ENCODE measurements around the gene RANBP3L.

The RANBP3L gene

DNA sequence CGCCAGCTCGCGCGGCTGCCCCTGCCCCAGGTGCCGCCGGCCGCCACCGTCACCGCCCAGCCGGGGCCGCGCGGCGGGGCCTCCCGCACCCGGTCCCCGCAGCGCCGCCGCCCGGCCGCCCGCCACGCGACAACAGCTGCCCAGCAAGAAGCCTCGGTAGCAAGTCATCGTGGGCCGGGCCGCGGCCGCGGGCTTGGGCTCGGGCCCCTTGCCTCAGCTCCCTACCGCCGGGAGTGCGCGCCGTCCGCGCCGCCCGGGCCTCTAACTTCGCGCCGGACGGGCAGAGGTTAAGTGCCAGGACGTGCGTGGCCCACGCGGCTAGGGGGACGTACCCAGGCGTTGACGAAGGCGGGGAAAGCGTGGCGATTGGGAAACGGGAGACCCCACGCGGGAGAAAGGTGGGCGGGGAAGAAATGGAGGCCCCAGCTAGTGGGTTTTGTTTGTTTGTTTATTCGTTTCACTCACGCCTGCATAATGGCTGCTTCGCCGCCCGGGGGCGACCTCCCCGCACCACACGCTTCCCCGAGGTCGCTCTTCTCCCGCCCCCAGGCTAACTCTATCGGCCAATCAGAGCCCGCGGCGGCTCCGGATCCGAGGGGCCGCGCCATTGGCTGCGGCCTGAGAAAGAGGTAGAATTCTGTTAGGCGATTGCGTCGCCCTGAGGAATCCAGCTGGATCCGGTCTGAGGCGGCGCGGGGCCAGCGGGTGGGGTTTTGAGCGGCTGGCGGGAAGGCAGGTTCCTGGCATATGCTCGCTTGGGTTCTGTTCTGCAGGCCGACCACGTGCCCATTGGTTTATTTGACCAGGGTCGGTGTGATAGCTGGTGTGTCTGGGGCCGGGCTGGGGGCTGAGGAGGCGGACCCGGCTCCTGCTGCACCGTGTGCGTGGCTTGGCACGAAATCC, 59.8 kb downstream of the RANBP3L start, which contains the start of gene NADK2:
NADK2 (minus strand) TSS at position 295 of the 903 bp plus-strand sequence; CDS start at position 168, 127 bp downstream.
- peak; percentile 93 for DNase-seq

DNA sequence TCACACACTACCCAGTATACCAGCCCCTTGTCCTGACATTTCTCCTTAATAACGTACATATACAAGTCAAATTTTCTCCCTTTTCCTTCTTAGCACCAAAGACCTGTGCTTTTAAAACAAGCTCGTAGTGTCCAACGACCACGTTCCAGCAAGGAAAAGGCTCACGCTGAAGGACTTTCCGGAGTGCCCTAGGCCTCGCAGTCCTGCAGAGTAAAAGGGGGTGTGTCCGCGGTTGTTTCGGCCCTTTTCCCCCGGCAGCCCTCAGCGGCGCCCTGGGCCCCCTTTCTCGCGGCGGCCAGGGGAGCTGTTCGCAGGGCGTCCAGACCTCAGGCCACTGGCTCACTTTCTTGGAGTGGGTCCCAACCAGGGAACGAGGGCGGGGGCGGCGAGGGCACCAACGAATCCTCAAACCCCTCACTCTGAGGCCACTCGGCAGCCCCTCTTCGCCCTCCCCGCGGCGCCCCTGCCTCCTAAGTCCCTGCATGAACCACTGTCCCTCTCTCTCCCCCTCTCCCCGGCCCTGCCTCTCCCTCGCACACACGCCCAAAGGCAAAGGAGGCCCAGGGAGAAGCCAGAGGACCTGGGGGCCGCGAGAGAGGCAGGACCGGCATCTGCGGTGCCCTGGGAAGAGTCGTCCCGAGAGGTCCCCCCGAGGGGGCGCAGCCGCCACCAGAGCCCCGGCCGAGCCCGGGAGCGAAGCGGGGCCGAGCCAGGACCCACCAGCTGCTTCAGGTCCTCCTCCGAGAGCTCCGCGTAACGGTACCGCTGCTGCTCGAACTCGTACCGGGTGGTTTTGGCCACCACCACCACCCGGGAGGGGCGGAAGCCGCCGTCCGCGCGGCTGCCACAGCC, 60.7 kb downstream of the RANBP3L start:
- peak; percentile 20 for DNase-seq

DNA sequence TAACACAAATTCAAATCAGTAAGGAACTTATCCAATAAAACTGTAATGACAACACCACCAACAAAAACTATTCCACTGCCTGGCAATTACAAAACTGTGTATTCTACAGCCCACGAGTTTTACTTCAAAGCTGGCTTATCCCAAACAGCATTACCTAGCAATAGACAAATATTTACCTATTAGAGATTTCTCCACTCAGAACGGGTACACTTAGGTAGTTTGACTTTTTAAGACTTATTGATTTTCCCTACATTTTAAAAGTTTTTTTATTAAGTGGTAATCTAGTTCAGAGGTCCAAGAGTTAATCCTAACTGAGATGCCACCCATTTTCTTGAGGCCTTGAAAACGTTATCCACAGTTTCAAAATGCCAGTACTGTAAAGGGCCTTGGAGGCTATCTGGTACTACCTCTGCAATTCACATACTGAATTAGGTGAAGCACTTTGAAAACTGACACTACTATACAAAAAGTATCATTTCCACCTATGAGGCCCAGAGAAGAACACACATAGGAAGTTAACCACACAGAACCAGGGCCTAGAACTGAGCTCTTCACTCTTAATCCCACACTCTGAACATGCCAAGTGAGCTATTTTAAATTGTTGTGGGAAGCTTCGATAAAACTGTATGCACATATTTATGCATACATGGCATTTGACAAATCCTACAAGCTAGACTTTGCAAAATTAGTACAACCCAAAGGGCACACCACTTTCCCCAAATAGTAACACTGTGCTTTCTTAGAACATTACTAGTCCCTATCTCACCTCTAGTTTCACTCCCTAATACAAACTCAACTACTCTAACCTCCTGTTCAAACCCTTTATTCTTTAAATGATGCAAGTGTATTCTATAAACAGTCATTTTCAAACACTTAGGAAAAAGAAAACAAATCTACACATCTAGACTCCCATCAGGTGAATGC, 62.1 kb downstream of the RANBP3L start:
- no peak for DNase-seq

DNA sequence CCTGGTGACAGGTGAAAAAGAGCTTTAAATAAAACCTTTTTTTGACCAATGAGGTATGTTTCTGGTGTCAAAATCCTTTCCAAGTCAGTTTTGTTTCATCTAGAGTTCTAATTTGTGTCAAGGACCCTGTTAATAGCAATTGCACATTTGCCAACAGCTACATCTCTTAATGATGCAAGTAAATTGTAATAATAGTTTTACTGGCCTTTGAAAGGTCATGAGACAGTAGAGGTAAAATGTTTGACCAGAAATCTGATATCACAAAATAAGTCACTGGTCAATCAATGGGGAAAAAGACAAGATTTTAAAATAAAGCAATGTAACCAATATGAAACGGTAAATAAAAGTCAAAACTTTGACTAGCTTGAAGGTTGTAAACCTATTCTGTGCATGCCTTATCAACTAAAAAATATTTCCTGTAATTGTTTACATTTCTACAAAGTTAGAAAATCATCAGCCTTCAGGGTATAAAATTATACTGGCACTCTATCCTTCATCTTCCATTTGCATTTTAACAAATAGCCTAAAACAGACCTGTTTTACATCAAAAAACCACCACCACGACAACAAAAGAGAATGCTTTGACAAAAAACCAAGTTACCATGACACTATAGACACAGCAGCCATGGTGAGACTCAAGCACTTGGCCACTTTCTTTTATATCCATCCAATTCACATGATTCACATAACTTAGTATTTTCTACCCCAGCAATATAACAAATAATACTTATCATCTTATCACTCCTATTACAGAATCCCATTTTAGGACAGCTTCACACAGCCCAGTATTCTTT, 63.0 kb downstream of the RANBP3L start:
- no peak for DNase-seq

DNA sequence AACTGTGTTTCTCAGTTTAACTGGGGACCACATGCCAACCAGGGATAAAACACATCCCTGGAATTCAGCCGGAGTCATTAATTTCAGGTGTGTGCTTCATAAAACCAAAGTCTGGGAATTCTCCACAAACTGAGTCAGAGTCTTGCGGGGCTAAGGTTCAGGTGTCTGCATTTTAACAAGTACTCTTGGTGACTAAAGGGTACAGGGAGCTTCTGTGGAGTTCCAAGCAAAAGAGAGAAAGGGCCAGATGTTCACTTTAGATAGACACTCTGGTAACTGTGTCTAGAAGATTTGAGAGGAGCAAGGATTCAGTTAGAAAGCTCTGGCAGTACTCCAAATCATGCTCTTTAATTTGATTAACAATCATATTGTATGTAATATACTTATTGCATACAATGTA, 64.0 kb downstream of the RANBP3L start:
- DNase-seq: no peak

DNA sequence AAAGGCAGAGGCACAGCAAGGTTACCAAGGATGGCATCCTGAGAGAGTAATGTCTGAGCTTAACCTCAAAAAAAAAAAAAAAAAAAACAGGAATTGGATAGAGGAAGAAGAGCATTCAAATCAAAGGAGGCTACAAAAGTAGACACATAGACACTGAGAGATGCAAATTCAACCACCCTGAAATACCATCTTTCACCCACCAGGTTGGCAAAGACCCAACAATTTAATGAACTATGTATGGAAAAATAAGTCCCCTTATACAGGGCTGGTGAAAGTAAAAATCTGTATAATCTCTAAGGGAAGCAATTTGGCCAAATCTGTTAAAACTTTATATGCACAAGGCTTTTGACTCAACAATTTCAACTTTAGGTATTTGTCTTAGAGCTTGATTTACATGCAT, 64.9 kb downstream of the RANBP3L start:
- DNase-seq: no peak

DNA sequence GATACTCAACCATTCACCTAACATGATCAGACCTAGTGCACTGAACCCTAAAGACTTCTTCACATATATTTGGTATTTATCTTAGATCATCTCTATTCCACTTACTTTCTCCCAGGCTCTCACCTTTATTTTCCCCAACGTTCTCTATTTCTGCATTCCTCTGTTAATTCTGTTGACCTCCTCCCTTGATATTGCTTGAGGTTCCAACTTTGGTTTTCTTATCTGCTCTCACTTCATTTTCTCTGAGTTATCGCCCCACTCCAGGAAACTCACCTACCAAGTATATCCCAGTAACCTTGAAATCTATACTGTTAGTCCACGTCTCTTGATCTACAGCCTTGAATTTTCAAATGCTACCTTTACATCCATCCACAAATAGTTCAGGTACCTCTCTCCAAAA, 69.2 kb downstream of the RANBP3L start:
- DNase-seq: no peak

DNA sequence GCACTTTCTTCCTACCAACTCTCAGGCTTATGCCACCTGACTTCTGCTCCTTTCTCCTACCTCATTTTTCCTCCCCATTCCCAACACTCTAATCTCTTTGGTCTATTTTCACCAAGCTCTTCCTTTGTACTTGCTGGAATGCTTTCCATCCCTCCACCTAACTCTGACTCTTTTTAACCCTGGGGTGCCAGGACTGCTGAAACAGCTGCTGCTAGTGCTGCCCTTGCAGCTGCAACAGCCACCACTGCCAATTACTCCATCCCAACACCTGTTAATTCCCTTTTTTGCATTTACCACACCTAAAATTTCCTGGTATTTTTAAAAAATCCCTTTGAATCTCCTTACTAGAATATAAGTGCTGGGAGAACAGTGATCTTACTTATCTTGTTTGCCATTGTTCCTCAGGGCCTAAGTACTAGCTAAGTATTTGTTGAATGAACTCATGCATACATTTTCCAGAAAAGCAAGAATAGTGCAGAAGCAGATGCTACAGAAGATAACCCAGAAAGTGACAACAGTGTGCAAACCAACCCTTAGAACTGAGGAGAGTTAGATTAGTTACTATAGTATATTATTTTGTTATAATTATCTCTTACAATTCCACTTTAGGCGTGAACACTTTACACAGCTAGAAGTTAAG, 71.4 kb downstream of the RANBP3L start:
- no peak for DNase-seq

DNA sequence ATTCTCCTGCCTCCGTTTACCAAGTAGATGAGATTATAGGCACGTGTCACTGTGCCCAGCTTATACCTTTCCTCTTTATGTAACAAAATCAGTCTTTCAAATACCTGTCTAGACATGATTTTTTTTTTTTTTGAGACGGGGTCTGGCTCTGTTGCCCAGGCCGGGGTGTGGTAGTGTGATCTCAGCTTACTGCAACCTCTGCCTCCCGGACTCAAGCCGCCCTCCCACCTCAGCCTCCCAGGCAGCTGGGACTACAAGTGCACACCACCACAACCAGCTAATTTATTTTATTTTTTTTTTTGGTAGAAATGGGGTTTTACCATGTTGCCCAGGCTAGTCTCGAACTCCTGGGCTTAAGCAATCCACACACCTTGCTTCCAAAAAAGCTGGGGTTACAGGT, 73.2 kb downstream of the RANBP3L start:
- no peak for DNase-seq

DNA sequence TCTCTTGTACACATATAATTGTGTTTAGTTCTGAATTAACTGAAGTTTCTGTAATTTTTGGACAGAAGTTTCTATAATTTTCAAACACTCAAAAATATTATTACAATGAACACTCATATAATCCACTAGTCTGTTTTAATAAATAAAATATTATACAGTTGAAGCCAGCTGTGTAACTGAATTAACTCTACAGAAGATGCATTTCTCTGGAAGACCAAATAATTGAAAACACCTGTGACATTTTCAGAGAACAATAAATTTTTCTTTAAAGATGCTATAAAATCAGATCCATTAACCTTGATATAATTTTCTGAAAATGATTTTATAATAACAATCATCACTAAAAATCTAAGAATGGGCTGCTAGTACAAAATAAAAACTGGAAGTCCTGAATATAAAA, 74.7 kb downstream of the RANBP3L start:
- DNase-seq: no peak

DNA sequence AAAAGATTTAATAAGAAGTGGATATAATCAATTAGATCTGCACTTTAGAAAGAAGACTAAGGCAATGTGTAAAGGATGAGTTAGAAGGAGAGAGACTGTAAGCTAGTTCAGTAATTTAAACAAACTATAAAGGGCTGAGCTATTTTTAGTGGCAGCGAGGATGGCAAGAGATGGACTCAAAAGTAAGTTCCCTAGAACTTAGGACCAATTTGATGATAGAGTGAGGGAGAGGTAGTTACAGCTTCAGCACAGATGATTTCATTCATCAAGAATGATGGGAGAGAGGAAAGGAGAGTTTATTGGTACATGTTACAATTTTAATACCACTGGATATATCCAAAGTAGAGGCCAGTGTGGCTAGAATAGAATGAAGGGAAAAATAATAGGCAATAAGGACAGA, 79.1 kb downstream of the RANBP3L start:
- no peak for DNase-seq

DNA sequence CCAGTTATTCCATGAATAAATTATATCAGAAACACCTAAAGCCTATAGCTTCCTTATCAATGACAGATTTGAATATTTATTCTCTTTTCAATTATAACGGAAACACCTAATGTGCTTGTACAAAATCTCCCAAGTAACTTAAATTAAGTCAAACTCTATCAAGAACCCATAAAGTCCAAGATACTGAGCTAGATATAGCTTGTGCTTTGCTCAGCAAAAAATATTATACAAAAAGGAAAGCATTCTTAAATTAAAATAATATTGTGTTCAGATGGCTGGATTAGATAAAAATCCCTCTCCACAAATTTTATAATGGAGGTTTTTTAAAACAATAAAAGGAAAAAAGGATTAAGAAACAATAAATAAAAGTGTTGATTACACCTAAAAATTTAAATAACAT, 83.7 kb downstream of the RANBP3L start:
- no peak for DNase-seq

DNA sequence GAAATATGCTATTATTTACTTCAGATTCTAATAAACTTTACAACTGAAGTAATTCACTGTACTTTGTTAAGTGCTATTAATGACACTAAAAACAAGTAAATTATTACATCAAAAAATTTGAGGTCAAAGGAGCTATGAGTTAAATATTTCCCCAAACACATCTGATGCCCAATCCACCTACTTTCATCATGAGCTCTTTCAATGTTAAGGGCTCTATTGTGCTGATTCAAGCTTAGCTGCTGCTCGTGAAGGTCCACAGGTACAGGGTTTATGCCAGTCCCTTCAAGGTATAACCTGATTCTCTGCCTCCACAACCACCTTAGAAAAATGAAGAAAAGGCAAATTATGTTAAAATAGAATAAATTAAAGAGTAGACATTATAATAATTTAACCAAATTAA, 84.1 kb downstream of the RANBP3L start:
- DNase-seq: no peak

DNA sequence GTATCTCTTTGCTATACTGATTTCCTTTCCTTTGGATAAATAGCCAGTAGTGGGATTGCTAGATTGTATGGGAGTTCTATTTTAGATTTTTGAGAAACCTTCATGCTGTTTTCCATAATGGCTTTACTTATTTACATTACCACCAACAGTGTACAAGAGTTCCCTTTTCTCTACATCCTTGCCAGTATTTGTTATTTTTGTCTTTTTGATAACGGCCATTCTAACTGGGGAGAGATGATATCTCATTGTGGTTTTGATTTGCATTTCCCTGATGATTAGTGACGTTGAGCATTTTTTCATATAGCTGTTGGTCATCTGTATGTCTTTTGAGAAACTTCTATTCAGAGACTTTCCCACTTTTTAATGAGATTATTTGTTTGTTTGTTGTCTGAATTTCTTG, 85.8 kb downstream of the RANBP3L start:
- DNase-seq: no peak

DNA sequence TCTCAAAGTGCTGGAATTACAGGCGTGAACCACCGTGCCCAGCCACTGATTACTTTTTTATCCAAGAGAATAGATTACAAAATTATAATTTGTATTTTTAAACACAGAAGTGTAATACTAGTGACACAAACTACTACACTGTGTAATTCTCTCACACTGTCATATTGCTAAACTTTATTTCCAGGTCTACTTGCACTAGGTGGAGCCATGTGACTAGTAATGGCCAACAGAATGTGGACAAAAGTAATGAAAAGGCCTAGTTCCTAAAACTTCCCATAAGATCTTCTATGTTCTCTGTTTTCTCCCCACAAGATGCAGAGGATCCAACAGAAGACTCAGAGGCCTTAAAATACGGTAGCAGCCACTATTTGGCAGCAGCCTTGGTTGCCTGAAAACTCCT, 87.3 kb downstream of the RANBP3L start:
- no peak for DNase-seq

DNA sequence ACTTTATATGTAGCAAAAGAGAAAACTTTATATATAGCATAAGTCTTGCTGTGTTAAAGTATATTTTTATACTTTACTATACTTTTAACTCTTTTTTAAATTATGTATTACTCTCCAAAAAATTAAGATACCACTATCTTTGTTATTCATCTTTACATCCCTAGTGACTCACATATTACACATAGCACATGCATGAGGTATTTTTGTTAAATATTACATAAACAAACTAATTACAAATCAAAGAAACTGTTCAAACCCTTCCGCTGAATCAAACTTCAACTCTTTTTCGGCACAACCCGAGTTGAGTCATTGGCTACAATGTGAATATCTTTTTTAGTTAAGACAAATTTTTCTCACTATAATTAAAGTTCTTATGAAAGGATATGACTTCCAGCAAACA, 92.0 kb downstream of the RANBP3L start:
- no peak for DNase-seq

DNA sequence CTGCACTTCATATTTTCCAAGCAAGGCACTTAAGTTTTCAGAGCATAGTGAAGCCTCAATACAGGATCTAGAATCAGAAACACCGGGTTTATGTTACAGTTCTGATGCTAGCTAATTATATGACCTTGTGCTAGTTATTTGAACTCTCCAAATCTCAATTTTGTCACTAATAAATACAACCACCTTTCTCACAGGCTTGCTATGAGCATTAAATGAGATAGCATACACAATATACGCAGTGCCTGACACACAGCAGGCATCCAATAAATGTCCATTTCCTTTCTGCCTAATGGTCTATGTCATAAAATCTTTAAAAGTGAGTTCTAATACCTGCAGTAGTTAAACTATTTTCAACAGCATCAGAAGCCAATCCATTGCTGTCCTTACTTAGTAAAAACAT, 92.9 kb downstream of the RANBP3L start:
- no peak for DNase-seq

DNA sequence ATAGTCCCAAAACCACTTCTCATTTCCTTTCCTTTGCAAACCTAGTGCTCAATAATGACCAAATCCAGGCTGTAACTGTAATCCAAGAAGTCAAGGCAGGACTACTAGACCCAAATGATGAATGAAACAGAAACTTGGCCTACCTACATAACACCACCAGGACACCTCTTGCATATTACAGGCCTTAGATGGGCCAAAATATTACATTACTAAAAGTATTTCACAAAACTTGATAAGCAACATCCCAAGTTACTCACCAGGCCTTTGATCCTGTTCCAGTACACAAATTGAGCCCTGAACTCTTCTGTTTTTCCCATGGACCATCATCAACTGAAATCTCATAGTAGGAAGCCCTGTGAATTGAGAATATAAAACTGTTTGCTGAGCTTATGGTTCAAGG, 94.8 kb downstream of the RANBP3L start:
- no peak for DNase-seq

DNA sequence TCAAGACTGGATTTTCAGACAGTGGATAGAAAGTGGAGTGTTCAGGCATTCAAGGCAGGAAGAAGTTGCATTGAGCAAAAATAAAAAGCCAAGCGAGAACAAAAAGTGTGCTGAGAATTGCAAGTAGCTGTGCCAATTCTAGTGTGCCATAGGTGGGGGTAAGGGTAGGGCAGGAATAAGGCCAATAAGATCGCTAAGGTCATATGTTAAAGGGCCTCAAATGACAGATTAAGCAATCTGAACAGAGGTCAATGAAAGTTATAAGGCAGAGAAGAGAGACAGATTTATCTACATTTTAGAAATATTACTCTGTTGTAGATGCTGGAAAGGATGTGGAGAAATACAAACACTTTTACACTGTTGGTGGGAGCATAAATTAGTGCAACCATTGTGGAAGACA, 96.4 kb downstream of the RANBP3L start:
- no peak for DNase-seq

DNA sequence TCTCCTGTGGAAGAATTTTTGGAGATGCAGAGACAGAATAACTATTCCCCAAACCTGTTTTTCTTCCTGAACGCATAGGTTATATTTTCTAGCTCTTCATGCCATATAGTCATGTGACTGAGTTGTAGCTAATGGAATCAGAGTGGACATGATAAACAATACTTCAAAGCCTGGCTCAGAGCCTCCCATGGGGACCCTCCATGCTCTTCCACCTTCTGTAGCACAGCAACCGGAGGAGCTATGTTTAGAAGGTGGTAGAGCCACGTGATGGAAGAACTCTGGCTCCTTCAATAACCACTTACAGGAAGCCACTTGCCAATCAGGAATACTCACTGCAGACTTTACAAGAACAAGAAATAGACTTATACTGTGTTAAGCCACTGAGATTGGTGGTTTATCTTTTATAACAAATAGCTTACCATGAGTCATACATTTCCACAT, 99.2 kb downstream of the RANBP3L start:
- no peak for DNase-seq

DNA sequence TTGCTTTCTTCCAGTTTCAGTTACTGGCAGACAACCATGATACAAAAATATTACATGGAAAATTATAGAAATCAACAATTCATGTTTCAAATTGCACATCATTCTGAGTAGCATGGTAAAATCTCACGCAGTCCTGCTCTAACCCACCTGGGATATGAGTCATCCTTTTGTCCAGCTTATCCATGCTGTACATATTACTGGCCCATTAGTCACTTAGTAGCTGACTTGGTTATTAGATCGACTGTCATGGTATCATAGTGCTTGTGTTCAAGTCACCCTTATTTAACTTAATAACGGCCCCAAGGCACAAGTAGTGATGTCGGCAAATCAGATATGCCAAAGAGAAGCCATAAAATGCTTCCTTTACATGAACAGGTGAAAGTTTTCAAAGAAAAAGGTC, 101.2 kb downstream of the RANBP3L start:
- no peak for DNase-seq

Data from CD4-positive, alpha-beta T cell treated with Interleukin-17A for 4 hours (primary cell).